ENCODE results near the gene CCDC183.
"Not testable (repeated sequence)": the region's sequence is repeated elsewhere in the genome, so short reads cannot be mapped to it uniquely, and the experiment has no call there.

CCDC183 gene

GRCh38 chr9:136799079-136799853, 3.1 kb downstream of the CCDC183 start:
- Histone ChIP-seq H3K23ac (ENCODE audit: low read length in 2 of 2) (no peak overlapping the region), H3K14ac (ENCODE audit: low read length in 2 of 2) (no peak overlapping the region), H4K8ac (ENCODE audit: low read length) (peak overlapping the region; percentile 48), H3K36me3 (ENCODE audit: control insufficient read depth in 1 of 2, insufficient read depth in 2 of 2, low read depth in 1 of 2, low read length in 2 of 2) (peaks cover 0 to 12% of the 10 kb centered on the region in 2 experiments), H2BK15ac (ENCODE audit: low read depth, poor library complexity, severe bottlenecking) (peak overlapping the region; percentile 3), H3K27me3 (ENCODE audit: control insufficient read depth in 1 of 2, insufficient read depth in 1 of 2, low read length in 2 of 2) (peaks cover 41 to 66% of the 10 kb centered on the region in 2 experiments), H3K79me1 (replicated peaks; ENCODE audit: low read length, poor library complexity, severe bottlenecking) (no peaks in the 10 kb centered on the region), H3K4ac (ENCODE audit: low read depth in 1 of 2, low read length in 2 of 2) (peak overlapping the region in 1 of 2 experiments; percentile 47), H3K9me3 (ENCODE audit: control insufficient read depth, low read length) (no peaks in the 10 kb centered on the region), H3K18ac (ENCODE audit: low read depth in 1 of 2, low read length in 2 of 2) (peak overlapping the region in 1 of 2 experiments; percentile 78), H3K4me2 (ENCODE audit: low read length, poor library complexity, severe bottlenecking) (peak overlapping the region; percentile 55), H4K91ac (ENCODE audit: low read length) (peak overlapping the region; percentile 34), H2BK12ac (ENCODE audit: low read length in 2 of 2) (peak overlapping the region in 1 of 2 experiments; percentile 28), H2AK5ac (ENCODE audit: low read length, severe bottlenecking) (no peak overlapping the region), H2BK5ac (ENCODE audit: low read depth, low read length, poor library complexity, severe bottlenecking) (no peak overlapping the region), H3K4me3 (ENCODE audit: insufficient read depth in 1 of 2, low read depth in 1 of 2, low read length in 2 of 2) (no peak overlapping the region), H3K27ac (ENCODE audit: low read length, poor library complexity, severe bottlenecking) (no peak overlapping the region), H3K4me1 (ENCODE audit: control insufficient read depth, insufficient read depth, low read depth, low read length) (peaks cover 19% of the 10 kb centered on the region), H2BK120ac (ENCODE audit: low read depth, low read length) (no peak overlapping the region), H3K9ac (ENCODE audit: low read length) (no peak overlapping the region), H2AFZ (ENCODE audit: low read depth, low read length) (no peak overlapping the region)
- WGBS: 60% methylated on average over 35 of the region's 35 CpGs
- DNase-seq: no peak

DNA sequence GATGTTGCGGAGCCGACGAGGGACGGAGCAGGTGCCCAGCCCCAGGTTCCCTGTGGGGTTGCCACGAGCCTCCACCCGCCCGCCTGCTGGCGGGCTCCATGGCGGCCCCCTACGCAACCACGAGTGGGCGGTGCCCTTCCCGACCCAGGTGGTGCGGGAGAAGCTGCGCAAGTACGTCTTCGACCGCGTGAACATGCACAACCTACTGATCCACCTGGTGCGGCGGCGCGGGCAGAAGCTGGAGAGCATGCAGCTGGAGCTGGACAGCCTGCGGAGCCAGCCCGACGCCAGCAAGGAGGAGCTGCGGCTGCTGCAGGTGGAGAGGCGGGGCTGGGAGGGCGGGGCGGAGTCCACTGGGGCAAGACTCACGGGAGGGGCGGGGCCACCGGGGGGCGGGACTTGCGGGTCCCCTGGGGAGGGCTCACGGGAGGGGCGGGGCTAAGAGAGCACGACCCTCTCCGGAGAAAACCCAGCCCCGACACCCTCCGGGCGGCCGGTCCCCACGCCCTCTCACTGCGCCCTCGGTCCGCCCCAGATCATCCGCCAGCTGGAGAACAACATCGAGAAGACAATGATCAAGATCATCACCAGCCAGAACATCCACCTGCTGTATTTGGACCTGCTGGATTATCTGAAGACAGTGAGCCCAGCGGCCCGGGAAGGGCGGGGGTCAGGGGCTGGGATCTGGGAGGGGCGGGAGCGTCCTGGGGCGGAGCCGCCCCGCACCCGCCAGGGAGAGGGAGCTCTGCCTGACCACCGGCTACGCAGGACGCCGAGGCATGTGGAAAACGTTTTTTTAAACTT, 3.9 kb downstream of the CCDC183 start:
- Histone ChIP-seq H3K36me3 (ENCODE audit: control insufficient read depth in 1 of 2, insufficient read depth in 2 of 2, low read depth in 1 of 2, low read length in 2 of 2) (peaks cover 0 to 16% of the 10 kb centered on the region in 2 experiments), H3K27ac (ENCODE audit: low read length, poor library complexity, severe bottlenecking) (no peak overlapping the region), H3K18ac (ENCODE audit: low read depth in 1 of 2, low read length in 2 of 2) (peak overlapping the region in 1 of 2 experiments; percentile 78), H4K8ac (ENCODE audit: low read length) (peak overlapping the region; percentile 48), H3K23ac (ENCODE audit: low read length in 2 of 2) (no peak overlapping the region), H3K79me1 (replicated peaks; ENCODE audit: low read length, poor library complexity, severe bottlenecking) (no peaks in the 10 kb centered on the region), H2BK12ac (ENCODE audit: low read length in 2 of 2) (peak overlapping the region in 1 of 2 experiments; percentile 11), H3K9me3 (ENCODE audit: control insufficient read depth, low read length) (no peaks in the 10 kb centered on the region), H2BK120ac (ENCODE audit: low read depth, low read length) (no peak overlapping the region), H3K14ac (ENCODE audit: low read length in 2 of 2) (no peak overlapping the region), H3K27me3 (ENCODE audit: control insufficient read depth in 1 of 2, insufficient read depth in 1 of 2, low read length in 2 of 2) (peaks cover 41 to 66% of the 10 kb centered on the region in 2 experiments), H3K4ac (ENCODE audit: low read depth in 1 of 2, low read length in 2 of 2) (no peak overlapping the region), H3K4me1 (ENCODE audit: control insufficient read depth, insufficient read depth, low read depth, low read length) (peaks cover 19% of the 10 kb centered on the region), H3K9ac (ENCODE audit: low read length) (no peak overlapping the region), H4K91ac (ENCODE audit: low read length) (no peak overlapping the region), H3K4me3 (ENCODE audit: insufficient read depth in 1 of 2, low read depth in 1 of 2, low read length in 2 of 2) (no peak overlapping the region), H3K4me2 (ENCODE audit: low read length, poor library complexity, severe bottlenecking) (peak overlapping the region; percentile 66), H2BK5ac (ENCODE audit: low read depth, low read length, poor library complexity, severe bottlenecking) (no peak overlapping the region), H2AK5ac (ENCODE audit: low read length, severe bottlenecking) (no peak overlapping the region), H2BK15ac (ENCODE audit: low read depth, poor library complexity, severe bottlenecking) (no peak overlapping the region), H2AFZ (ENCODE audit: low read depth, low read length) (no peak overlapping the region)
- peak; percentile 76 for DNase-seq
- 1% methylated on average over 61 of the region's 63 CpGs for WGBS

- no peak overlapping the region for H2AK5ac ChIP-seq (ENCODE audit: low read length, severe bottlenecking)
- H3K27me3 ChIP-seq (ENCODE audit: control insufficient read depth in 1 of 2, insufficient read depth in 1 of 2, low read length in 2 of 2): peaks cover 32 to 46% of the 10 kb centered on the region in 2 experiments
- no peaks in the 10 kb centered on the region for H3K9me3 ChIP-seq (ENCODE audit: control insufficient read depth, low read length)
- no peak overlapping the region for H3K4ac ChIP-seq (ENCODE audit: low read depth in 1 of 2, low read length in 2 of 2)
- H4K8ac ChIP-seq (ENCODE audit: low read length): no peak overlapping the region
- DNase-seq: no peak
- H3K18ac ChIP-seq (ENCODE audit: low read depth in 1 of 2, low read length in 2 of 2): no peak overlapping the region
- H3K4me1 ChIP-seq (ENCODE audit: control insufficient read depth, insufficient read depth, low read depth, low read length): peaks cover 28% of the 10 kb centered on the region
- no peak overlapping the region for H3K9ac ChIP-seq (ENCODE audit: low read length)
- H3K27ac ChIP-seq (ENCODE audit: low read length, poor library complexity, severe bottlenecking): no peak overlapping the region
- no peak overlapping the region for H2AFZ ChIP-seq (ENCODE audit: low read depth, low read length)
- H4K91ac ChIP-seq (ENCODE audit: low read length): no peak overlapping the region
- H2BK5ac ChIP-seq (ENCODE audit: low read depth, low read length, poor library complexity, severe bottlenecking): no peak overlapping the region
- peaks cover 5 to 19% of the 10 kb centered on the region in 2 experiments for H3K36me3 ChIP-seq (ENCODE audit: control insufficient read depth in 1 of 2, insufficient read depth in 2 of 2, low read depth in 1 of 2, low read length in 2 of 2)
- H3K14ac ChIP-seq (ENCODE audit: low read length in 2 of 2): no peak overlapping the region
- no peak overlapping the region for H2BK15ac ChIP-seq (ENCODE audit: low read depth, poor library complexity, severe bottlenecking)
- H2BK120ac ChIP-seq (ENCODE audit: low read depth, low read length): no peak overlapping the region
- WGBS: 80% methylated on average over 6 of the region's 6 CpGs
- no peak overlapping the region for H3K4me3 ChIP-seq (ENCODE audit: insufficient read depth in 1 of 2, low read depth in 1 of 2, low read length in 2 of 2)
- H3K4me2 ChIP-seq (ENCODE audit: low read length, poor library complexity, severe bottlenecking): no peak overlapping the region
- no peak overlapping the region for H2BK12ac ChIP-seq (ENCODE audit: low read length in 2 of 2)
- peaks cover 3% of the 10 kb centered on the region for H3K79me1 ChIP-seq (replicated peaks; ENCODE audit: low read length, poor library complexity, severe bottlenecking)
- H3K23ac ChIP-seq (ENCODE audit: low read length in 2 of 2): no peak overlapping the region
Measured at GRCh38 chr9:136802321-136802720, 6.2 kb downstream of the CCDC183 start.

GRCh38 chr9:136803009-136803550, 6.9 kb downstream of the CCDC183 start:
- not testable (repeated sequence) for DNase-seq; H2AK5ac ChIP-seq (ENCODE audit: low read length, severe bottlenecking); H3K18ac ChIP-seq (ENCODE audit: low read depth in 1 of 2, low read length in 2 of 2); H3K9ac ChIP-seq (ENCODE audit: low read length); H2BK15ac ChIP-seq (ENCODE audit: low read depth, poor library complexity, severe bottlenecking); H2BK5ac ChIP-seq (ENCODE audit: low read depth, low read length, poor library complexity, severe bottlenecking); H2AFZ ChIP-seq (ENCODE audit: low read depth, low read length); H3K9me3 ChIP-seq (ENCODE audit: control insufficient read depth, low read length); H2BK120ac ChIP-seq (ENCODE audit: low read depth, low read length); H3K23ac ChIP-seq (ENCODE audit: low read length in 2 of 2); H4K91ac ChIP-seq (ENCODE audit: low read length); H2BK12ac ChIP-seq (ENCODE audit: low read length in 2 of 2); H3K27ac ChIP-seq (ENCODE audit: low read length, poor library complexity, severe bottlenecking); H3K14ac ChIP-seq (ENCODE audit: low read length in 2 of 2); H3K79me1 ChIP-seq (replicated peaks; ENCODE audit: low read length, poor library complexity, severe bottlenecking); H4K8ac ChIP-seq (ENCODE audit: low read length); H3K4me2 ChIP-seq (ENCODE audit: low read length, poor library complexity, severe bottlenecking); H3K4me3 ChIP-seq (ENCODE audit: insufficient read depth in 1 of 2, low read depth in 1 of 2, low read length in 2 of 2); H3K4ac ChIP-seq (ENCODE audit: low read depth in 1 of 2, low read length in 2 of 2)
- 98% methylated on average over 5 of the region's 9 CpGs for WGBS
- H3K27me3 ChIP-seq (ENCODE audit: control insufficient read depth in 1 of 2, insufficient read depth in 1 of 2, low read length in 2 of 2): peaks cover 32 to 42% of the 10 kb centered on the region in 2 experiments
- peaks cover 28% of the 10 kb centered on the region for H3K4me1 ChIP-seq (ENCODE audit: control insufficient read depth, insufficient read depth, low read depth, low read length)
- H3K36me3 ChIP-seq (ENCODE audit: control insufficient read depth in 1 of 2, insufficient read depth in 2 of 2, low read depth in 1 of 2, low read length in 2 of 2): peaks cover 5 to 19% of the 10 kb centered on the region in 2 experiments
